ENCODE data around the gene ASIP.

GRCh38 chr20:34264141-34264540, 22.9 kb downstream of the ASIP start:
- TF ChIP-seq CTCF (IDR thresholded peaks at IDR 0.05; ENCODE audit: insufficient read depth, low read depth, low read length) (no peak), EZH2 (IDR thresholded peaks at IDR 0.05; ENCODE audit: insufficient read depth, low read length) (no peak)
